GM23248 (cell line): Measurements from ENCODE around the gene TRDN.

Source experiments
- EZH2 ChIP-seq: fragments of 200-600 bp; sonication (generic); IDR thresholded peaks from 2 replicates; pipeline ENCODE4 v1.6.1; 2018; ENCODE audit warnings: antibody characterized with exemption, mild to moderate bottlenecking; ENCODE audit not compliant: insufficient read depth, poor library complexity, severe bottlenecking
- EZH2phosphoT487 ChIP-seq: fragments of 200-600 bp; sonication (generic); IDR thresholded peaks from 2 replicates; pipeline ENCODE4 v1.6.1; 2018; ENCODE audit warnings: antibody characterized with exemption, moderate library complexity, mild to moderate bottlenecking, low read depth; ENCODE audit not compliant: insufficient read depth

GRCh38 chr6:123632641-123633040, 4.1 kb downstream of the TRDN start:
- TF ChIP-seq EZH2 (no peak), EZH2phosphoT487 (no peak)
